Activated CD4-positive, CD25-positive, alpha-beta regulatory T cell (primary cell): ENCODE measurements around the gene PLCH1.

Experiments used
- DNase-seq, 4 experiments: peaks; one replicate each; lab custom pipeline; 2025; lab: John Stamatoyannopoulos, UW

The PLCH1 gene

GRCh38 chr3:155744626-155745324 is at the start of gene PLCH1:
Gene PLCH1 (minus strand): TSS chr3:155745071. CDS start chr3:155704224, 40,847 bp downstream.
- peak in 1 of 4 experiments; percentile 5 for DNase-seq

- no peak for DNase-seq
Observed at GRCh38 chr3:155792532-155792931, 47.7 kb upstream of the PLCH1 start.

GRCh38 chr3:155791190-155791589 is 46.3 kb upstream of the PLCH1 start:
- no peak for DNase-seq

- no peak for DNase-seq
Observed at GRCh38 chr3:155790272-155790925, 45.5 kb upstream of the PLCH1 start.

- no peak for DNase-seq
Observed at GRCh38 chr3:155785662-155786295, 40.9 kb upstream of the PLCH1 start.

GRCh38 chr3:155782390-155782953 is 37.6 kb upstream of the PLCH1 start:
- no peak for DNase-seq

GRCh38 chr3:155780291-155780690 is 35.4 kb upstream of the PLCH1 start:
- no peak for DNase-seq

GRCh38 chr3:155778462-155778861 is 33.6 kb upstream of the PLCH1 start:
- DNase-seq: no peak

- DNase-seq: no peak
Observed at GRCh38 chr3:155772801-155773200, 27.9 kb upstream of the PLCH1 start.

- DNase-seq: no peak
Observed at GRCh38 chr3:155771126-155771525, 26.3 kb upstream of the PLCH1 start.

GRCh38 chr3:155766206-155766605 is 21.3 kb upstream of the PLCH1 start:
- no peak for DNase-seq

- DNase-seq: no peak
Observed at GRCh38 chr3:155763870-155764463, 19.1 kb upstream of the PLCH1 start.

- no peak for DNase-seq
Observed at GRCh38 chr3:155760653-155761052, 15.8 kb upstream of the PLCH1 start.

- DNase-seq: no peak
Observed at GRCh38 chr3:155757577-155757976, 12.7 kb upstream of the PLCH1 start.

GRCh38 chr3:155753038-155753639 is 8.3 kb upstream of the PLCH1 start:
- DNase-seq: no peak

GRCh38 chr3:155748611-155749365 is 3.9 kb upstream of the PLCH1 start:
- DNase-seq: no peak

GRCh38 chr3:155747946-155748290 is 3.0 kb upstream of the PLCH1 start:
- DNase-seq: no peak

GRCh38 chr3:155747286-155747945 is 2.5 kb upstream of the PLCH1 start:
- DNase-seq: no peak

- DNase-seq: no peak
Observed at GRCh38 chr3:155746703-155747102, 1.8 kb upstream of the PLCH1 start.

- no peak for DNase-seq
Observed at GRCh38 chr3:155745795-155746550, 1.1 kb upstream of the PLCH1 start.
